Central memory CD4-positive, alpha-beta T cell (primary cell): Measurements from ENCODE around the gene REXO2.

ENCODE experiments used
- DNase-seq: peaks from one replicate; pipeline ENCODE4 v3.0.0; 2022

The REXO2 gene

GRCh38 chr11:114440971-114441763 is 1.9 kb downstream of the REXO2 start:
- DNase-seq, result no peak

- DNase-seq, result no peak
Measured at GRCh38 chr11:114441921-114442320, 2.7 kb downstream of the REXO2 start.

DNA sequence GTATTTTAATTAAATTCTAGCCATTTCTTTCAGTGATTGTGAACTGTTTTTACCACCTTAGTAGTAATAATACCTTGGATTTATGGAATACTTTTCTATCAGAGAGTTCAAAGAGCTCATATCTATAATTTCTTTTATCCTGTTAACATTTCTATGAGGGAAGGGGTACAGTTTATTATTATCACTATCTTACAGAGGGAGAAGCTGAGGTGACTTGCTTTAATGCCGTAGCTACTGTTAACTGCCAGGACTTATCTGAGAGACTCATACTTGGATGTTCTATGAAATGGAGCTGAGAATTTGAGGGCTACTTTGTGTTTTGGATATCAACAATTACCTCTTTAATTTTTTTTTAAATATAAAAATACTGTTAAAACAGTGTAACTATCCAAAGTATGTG is 3.3 kb downstream of the REXO2 start:
- no peak for DNase-seq

DNA sequence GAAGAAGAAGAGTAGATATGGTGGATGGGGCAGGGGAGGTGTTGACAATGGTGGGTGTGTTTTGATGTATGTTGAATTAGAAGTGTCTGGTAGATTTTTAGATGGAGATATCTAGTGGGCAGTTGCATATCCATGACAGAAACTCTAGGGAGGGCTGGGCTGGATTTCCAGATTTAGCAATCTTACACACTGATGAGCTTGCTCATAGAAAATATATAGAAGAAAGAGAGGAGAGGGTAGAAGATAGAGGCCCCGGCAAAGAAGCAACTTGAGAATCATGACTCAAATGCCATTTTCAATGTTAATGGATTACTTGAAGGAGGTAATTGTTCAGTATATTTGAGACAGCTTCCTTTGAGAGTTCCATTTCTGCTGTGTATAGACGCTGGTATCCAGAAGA is 8.2 kb downstream of the REXO2 start:
- DNase-seq, result no peak

DNA sequence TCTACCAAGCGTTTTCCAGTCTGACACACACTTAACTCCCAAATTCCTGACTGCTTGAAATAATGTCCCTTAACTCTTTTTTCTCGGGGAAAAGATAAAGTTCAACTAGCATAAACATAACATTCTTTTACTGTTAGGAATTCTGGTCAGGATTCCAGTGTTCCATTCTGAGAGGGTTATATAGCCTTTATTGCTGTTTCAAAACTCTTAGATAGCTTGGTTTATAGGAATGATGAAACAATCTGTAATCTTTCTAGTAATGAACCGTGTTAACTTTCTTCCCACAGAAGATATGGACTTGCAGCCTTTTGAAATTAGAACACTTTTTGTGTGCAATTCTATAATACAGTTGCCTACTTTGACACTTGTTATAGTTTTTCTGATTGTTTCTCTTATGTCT is 8.6 kb downstream of the REXO2 start:
- no peak for DNase-seq

GRCh38 chr11:114448749-114449482 is 9.6 kb downstream of the REXO2 start:
- DNase-seq, result no peak

GRCh38 chr11:114449845-114450244 is 10.6 kb downstream of the REXO2 start:
- no peak for DNase-seq

- no peak for DNase-seq
Measured at GRCh38 chr11:114452399-114452798, 13.1 kb downstream of the REXO2 start.

DNA sequence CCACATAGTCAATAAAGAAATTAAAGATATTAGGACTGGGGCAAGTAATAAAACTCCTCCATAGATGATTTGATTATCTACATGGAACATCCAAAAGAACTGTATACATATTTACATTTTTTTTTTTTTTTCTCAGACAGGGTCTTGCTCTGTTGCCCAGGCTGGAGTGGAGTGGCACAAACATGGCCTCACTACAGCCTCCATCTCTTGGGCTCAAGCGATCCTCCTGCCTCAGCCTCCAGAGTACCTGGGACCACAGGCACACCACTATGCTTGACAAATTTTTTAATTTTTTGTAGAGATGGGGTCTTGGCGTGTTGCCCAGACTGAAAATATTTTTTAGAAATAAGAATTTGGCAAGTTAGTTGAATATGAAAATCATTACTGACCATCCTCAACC is 24.7 kb downstream of the REXO2 start:
- DNase-seq, result no peak

DNA sequence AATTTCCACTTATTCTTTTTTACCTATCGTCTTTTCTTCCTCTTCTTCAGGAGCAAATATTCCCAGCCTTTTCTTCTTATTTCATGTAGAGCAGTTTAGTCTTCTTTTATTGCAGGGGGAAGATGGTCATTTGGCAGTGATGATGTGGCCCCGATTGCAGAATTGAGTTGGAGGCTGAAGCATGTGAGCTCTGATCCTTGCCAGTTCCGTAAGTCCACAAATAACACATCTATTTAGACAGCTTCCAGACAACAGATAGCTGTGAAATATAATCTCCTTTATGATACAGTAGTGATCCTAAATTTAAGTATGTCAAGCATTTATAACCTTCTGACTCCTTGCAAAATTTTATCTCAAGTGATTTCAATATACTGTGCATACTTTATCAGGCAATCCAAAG is 27.5 kb downstream of the REXO2 start:
- no peak for DNase-seq

GRCh38 chr11:114472661-114473060 is 33.4 kb downstream of the REXO2 start:
- DNase-seq, result no peak

DNA sequence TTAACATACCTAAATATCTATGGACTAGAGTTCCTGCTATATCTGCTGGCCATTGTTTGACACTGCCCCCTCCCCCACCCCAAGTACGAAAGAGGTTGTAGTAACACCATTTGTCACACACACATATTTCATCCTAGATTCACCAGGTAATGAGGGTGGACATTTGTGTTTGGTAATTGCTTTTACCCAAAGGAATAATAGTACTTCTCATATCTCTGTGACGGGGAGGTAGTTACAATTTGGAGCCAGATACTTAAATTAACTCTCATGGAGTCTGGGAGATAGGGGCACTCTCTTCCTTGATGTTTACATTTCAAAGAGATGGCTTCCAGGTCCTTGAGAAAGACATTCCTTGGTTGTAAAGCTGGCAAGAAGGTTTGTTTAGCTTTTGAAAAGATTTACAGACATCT is 38.7 kb downstream of the REXO2 start:
- no peak for DNase-seq

DNA sequence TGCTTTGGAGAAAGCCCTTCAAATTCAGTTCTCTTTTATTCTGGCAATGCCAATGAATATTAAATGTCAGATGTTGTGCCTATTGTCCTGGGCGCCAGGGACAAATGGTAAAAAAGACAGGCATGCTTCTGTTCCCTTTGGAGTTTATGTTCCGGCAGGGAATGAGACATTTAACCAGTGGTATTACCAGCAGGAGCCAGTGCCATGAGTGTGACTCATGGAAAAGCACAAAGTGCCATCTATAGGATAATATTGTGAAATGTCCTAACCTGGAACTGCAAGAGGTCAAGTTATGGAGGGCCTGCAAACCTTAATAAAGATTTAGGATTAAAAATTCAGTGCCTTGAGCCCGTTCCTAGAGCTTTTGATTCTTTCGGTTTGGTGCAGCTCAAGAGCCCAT is 39.5 kb downstream of the REXO2 start:
- DNase-seq, result no peak

- no peak for DNase-seq
Measured at GRCh38 chr11:114479331-114479730, 40.1 kb downstream of the REXO2 start.

GRCh38 chr11:114482114-114482513 is 42.8 kb downstream of the REXO2 start:
- DNase-seq, result no peak

DNA sequence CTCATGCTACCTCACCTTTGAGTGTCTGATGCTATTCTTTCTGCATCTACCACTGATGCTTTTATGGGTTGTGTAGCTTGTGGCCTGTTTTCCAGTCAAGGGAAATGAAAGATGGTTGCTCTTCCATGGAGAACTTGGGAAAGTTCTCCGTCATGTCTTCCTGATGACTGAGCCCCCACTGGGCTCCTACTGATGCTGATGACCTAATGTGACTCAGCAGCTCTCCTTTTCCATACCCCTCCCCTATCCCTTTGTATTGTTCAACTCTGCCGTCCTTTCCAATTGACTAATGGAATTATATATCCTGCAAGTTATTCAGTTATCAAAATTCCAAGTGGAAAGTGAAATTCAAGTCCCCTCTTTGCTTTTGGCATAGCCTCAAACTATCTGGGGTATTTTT is 44.7 kb downstream of the REXO2 start:
- no peak for DNase-seq

DNA sequence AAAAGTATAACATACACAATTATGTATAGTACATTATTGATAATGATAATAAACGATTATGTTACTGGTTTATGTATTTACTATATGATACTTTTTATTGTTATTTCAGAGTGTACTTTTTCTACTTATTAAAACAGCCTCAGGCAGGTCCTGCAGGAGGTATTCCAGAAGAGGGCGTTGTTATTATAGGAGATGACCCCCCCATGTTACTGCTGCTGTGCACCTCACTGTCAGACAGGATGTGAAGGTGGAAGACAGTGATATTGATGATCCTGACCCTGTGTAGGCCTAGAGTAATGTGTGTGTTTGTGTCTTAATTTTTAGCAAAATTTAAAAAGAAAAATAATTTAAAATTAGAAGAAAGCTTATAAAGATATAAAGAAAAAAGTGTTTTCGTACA is 57.6 kb downstream of the REXO2 start:
- DNase-seq, result no peak

- DNase-seq, result no peak
Measured at GRCh38 chr11:114499756-114500155, 60.5 kb downstream of the REXO2 start.
